Measurements from ENCODE around the gene ARMC9. TPM values are rescaled to one million over a fixed set of nuclear protein-coding genes. Genes with fewer than 3 reads are reported as not detected.
A peak's percentile ranks its signal among the peaks of the same experiment; 100 is the strongest.

Gene ARMC9
- total RNA-seq, 6 donors from 2014 or later = 26.7 to 145 (median 61.0) TPM

DNA sequence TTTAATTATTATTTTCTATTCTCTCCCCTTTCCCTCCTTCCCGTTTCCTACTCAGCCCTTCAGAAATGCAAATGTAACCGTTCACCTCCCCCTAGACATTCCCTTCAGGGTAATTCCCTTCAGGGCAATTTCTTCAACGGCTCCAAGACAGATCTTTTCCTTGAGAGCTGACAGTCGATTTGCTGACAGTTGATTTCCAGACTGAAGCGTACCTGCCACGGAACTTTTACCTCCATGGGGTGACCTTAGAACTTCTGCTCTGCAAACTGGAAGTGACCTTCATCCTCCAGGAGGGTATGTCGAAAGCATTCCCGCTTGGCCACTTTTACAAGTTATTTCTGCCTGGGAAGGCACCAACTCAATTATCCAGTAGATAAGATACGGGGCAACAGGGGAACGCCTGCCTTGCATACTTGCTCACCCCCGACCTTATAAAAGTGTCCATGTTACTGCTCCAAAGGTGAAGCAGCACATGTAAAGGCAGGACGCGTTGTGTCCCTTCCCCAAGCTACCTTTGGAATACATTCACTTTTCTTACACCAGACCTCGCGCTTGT is 215.6 kb downstream of the ARMC9 start:
- Histone ChIP-seq H3K4me1 (peaks cover 10 to 14% (median 12%) of the 10 kb centered on the region in 4 donors), H3K36me3 (no peaks in the 10 kb centered on the region), H3K27me3 (peaks cover 0 to 7% (median 0%) of the 10 kb centered on the region in 4 donors), H3K9me3 (peaks cover 0 to 9% (median 2%) of the 10 kb centered on the region in 4 donors), H3K4me3 (no peak overlapping the region), H3K27ac (no peak overlapping the region)
- WGBS, 2 donors = 71 to 73% methylated on average over 15 of the region's 15 CpGs
- DNase-seq = no peak
- TF ChIP-seq POLR2A (IDR thresholded peaks at IDR 0.05) = no peak
- TF ChIP-seq EP300 (IDR thresholded peaks at IDR 0.05) = no peak
- TF ChIP-seq, protein P1, sequence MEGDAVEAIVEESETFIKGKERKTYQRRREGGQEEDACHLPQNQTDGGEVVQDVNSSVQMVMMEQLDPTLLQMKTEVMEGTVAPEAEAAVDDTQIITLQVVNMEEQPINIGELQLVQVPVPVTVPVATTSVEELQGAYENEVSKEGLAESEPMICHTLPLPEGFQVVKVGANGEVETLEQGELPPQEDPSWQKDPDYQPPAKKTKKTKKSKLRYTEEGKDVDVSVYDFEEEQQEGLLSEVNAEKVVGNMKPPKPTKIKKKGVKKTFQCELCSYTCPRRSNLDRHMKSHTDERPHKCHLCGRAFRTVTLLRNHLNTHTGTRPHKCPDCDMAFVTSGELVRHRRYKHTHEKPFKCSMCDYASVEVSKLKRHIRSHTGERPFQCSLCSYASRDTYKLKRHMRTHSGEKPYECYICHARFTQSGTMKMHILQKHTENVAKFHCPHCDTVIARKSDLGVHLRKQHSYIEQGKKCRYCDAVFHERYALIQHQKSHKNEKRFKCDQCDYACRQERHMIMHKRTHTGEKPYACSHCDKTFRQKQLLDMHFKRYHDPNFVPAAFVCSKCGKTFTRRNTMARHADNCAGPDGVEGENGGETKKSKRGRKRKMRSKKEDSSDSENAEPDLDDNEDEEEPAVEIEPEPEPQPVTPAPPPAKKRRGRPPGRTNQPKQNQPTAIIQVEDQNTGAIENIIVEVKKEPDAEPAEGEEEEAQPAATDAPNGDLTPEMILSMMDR (IDR thresholded peaks at IDR 0.05) = no peak
- TF ChIP-seq POLR2AphosphoS5 (IDR thresholded peaks at IDR 0.05) = no peak
- no peak for ATAC-seq (ENCODE audit: low FRiP score in 2 of 2)

DNA sequence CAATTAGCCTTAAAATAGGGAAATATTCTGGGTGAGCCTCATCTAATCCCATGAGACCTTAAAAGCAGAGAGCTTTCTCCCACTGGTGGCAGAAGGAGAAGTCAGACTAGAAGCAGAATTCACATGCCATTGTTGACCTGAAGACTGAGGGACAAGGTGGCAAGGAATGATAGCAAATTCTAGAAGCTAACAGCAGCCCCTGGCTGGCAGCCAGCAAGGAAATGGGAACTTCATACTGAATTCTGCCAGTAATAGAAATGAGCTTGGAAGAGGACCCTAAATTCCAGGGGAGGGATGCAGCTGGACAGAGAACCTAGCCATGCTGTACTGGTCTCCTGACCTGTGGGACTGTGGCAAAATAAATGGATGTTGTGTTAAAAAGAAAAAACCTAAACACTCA is 216.6 kb downstream of the ARMC9 start:
- ATAC-seq (ENCODE audit: low FRiP score in 2 of 2) = no peak
- H3K4me1 ChIP-seq = peaks cover 10 to 14% (median 12%) of the 10 kb centered on the region in 4 donors
- peaks cover 0 to 9% (median 2%) of the 10 kb centered on the region in 4 donors for H3K9me3 ChIP-seq
- TF ChIP-seq EP300 (IDR thresholded peaks at IDR 0.05) = no peak
- no peak for TF ChIP-seq POLR2AphosphoS5 (IDR thresholded peaks at IDR 0.05)
- no peak for TF ChIP-seq POLR2A (IDR thresholded peaks at IDR 0.05)
- TF ChIP-seq, protein P1 (IDR thresholded peaks at IDR 0.05) = no peak
- no peaks in the 10 kb centered on the region for H3K36me3 ChIP-seq
- peaks cover 0 to 7% (median 0%) of the 10 kb centered on the region in 4 donors for H3K27me3 ChIP-seq
- no peak overlapping the region for H3K27ac ChIP-seq
- H3K4me3 ChIP-seq = no peak overlapping the region
- DNase-seq = no peak

DNA sequence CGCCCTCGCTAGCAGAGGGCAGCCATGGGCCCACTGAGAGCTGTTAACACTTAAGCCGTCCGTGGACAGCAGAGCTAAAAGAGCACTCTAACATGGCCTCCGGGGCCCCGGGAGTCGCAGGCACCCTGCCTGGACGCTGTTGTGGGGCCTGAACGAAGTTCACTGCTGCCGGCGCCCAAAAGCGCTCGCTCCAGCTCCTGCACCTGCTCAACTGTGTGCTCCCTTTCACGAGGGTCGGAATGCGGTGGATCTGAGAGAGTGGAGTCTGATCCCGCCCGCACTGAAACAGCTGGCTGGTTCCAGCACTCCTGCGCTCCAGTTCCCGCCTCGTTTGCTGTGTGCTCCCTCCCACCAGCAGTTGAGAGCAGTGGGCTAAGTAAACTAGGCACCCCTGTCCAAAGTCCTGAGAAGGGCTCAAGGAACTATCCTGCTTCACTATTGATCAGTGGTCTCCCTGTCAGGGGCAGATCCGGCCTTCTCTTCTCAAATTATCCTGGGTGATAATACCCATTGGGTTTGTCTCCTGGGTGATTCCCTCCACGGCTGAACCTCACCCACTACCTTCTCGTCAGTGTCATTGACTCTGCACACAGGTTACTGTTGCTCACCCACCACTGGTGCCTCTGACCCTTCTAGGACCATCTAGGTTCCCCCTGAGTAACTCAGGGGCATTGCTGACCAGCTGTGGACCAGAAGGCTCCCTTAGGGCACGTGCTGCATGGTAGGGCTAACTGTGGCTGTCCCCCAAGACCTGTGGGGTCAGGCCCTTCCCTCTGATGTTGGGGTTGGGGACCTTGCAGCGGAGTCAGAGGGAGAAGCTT is 220.6 kb downstream of the ARMC9 start:
- WGBS, 2 donors = 83 to 85% methylated on average over 22 of the region's 26 CpGs
- no peak for ATAC-seq (ENCODE audit: low FRiP score in 2 of 2)
- Histone ChIP-seq H3K4me1 (no peaks in the 10 kb centered on the region), H3K36me3 (no peaks in the 10 kb centered on the region), H3K4me3 (no peak overlapping the region), H3K27ac (no peak overlapping the region), H3K27me3 (no peaks in the 10 kb centered on the region), H3K9me3 (no peaks in the 10 kb centered on the region)
- peak in 1 of 2 donors; percentile 68 for DNase-seq
- TF ChIP-seq POLR2AphosphoS5 (IDR thresholded peaks at IDR 0.05) (no peak), EP300 (IDR thresholded peaks at IDR 0.05) (no peak), POLR2A (IDR thresholded peaks at IDR 0.05) (no peak)
- TF ChIP-seq, protein P1 (IDR thresholded peaks at IDR 0.05) = no peak

DNA sequence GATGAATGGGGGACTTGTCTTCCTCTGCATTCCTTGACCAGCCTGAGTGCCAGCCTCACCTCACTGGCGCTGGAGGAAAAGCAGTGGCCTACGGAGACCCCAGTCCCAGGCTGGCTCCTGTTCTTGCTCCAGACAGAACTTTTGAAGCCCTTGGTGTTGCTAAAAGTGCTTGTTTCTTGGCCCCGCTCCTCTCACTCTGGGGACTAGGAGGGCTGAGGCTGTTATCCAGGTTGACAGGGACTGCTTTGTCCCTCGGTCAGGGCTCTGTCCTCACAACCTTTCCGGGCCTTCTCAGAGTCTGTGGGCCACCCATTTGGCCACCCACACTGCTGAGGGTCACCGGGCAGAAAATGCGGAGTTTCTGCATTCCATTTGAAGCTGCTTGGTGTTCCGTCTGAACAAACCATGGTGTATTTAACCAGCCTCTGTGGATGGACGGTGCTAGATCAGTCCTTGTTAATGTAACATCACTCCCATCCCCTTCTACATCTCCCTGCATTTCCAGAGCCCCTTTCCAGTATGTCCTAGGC is 222.7 kb downstream of the ARMC9 start:
- Histone ChIP-seq H3K27ac (no peak overlapping the region), H3K4me1 (no peaks in the 10 kb centered on the region), H3K36me3 (no peaks in the 10 kb centered on the region), H3K27me3 (no peaks in the 10 kb centered on the region), H3K4me3 (no peak overlapping the region), H3K9me3 (no peaks in the 10 kb centered on the region)
- TF ChIP-seq POLR2AphosphoS5 (IDR thresholded peaks at IDR 0.05) (no peak), POLR2A (IDR thresholded peaks at IDR 0.05) (no peak), EP300 (IDR thresholded peaks at IDR 0.05) (no peak)
- TF ChIP-seq, protein P1 (IDR thresholded peaks at IDR 0.05) = no peak
- DNase-seq (no peak), ATAC-seq (ENCODE audit: low FRiP score in 2 of 2) (no peak)
- WGBS, 2 donors = 80 to 82% methylated on average over 5 to 8 of the region's 9 CpGs

Data from upper lobe of left lung (tissue), 6 donors.